Retinal pigment epithelial cell (primary cell): ENCODE measurements around the gene P2RY11.

Experiments
- DNase-seq: peaks from one replicate; pipeline ENCODE4 v3.0.0-alpha.2; 2010; ENCODE audit warnings: low read depth
- H3K4me3 ChIP-seq: 2 replicates; pipeline ENCODE4 v1.5.1; 2011; ENCODE audit warnings: mild to moderate bottlenecking, low read length, control low read depth, moderate library complexity
- CTCF ChIP-seq: conservative IDR thresholded peaks from 2 replicates; pipeline ENCODE4 v1.5.1; 2011; ENCODE audit warnings: low read depth, low read length, control low read depth, inconsistent platforms

The P2RY11 gene

GRCh38 chr19:10120538-10121189, 9.2 kb downstream of the P2RY11 start:
- no peak for TF ChIP-seq CTCF
- no peak for DNase-seq
- no peak overlapping the region for H3K4me3 ChIP-seq

- H3K4me3 ChIP-seq = no peak overlapping the region
- DNase-seq = no peak
- no peak for TF ChIP-seq CTCF
Measured at GRCh38 chr19:10122045-10122444, 10.6 kb downstream of the P2RY11 start.

- H3K4me3 ChIP-seq = no peak overlapping the region
- no peak for DNase-seq
- TF ChIP-seq CTCF = no peak
Measured at GRCh38 chr19:10124429-10124828, 12.9 kb downstream of the P2RY11 start.

GRCh38 chr19:10126213-10126639, 14.7 kb downstream of the P2RY11 start:
- no peak overlapping the region for H3K4me3 ChIP-seq
- no peak for TF ChIP-seq CTCF
- no peak for DNase-seq

GRCh38 chr19:10132905-10133304, 21.4 kb downstream of the P2RY11 start:
- no peak for DNase-seq
- TF ChIP-seq CTCF = no peak
- no peak overlapping the region for H3K4me3 ChIP-seq

- no peak for TF ChIP-seq CTCF
- no peak for DNase-seq
Measured at GRCh38 chr19:10133596-10133995, 22.1 kb downstream of the P2RY11 start.

GRCh38 chr19:10134040-10134439, 22.5 kb downstream of the P2RY11 start:
- no peak overlapping the region for H3K4me3 ChIP-seq
- no peak for TF ChIP-seq CTCF
- no peak for DNase-seq

More at GRCh38 chr19:10133596-10133995, 22.1 kb downstream of the P2RY11 start:
- H3K4me3 ChIP-seq = no peak overlapping the region
